Neural progenitor cell (in vitro differentiated cells): ENCODE data around the gene CELA2B. TPM values are rescaled to one million over a fixed set of nuclear protein-coding genes. Genes with fewer than 3 reads are reported as not detected.

Source experiments
- DNase-seq: peaks from one replicate; pipeline ENCODE4 v3.0.0-alpha.2; 2016; ENCODE audit warnings: low spot score
- H2AFZ ChIP-seq: fragments of 200-600 bp; sonication (generic); replicated peaks from 2 replicates; pipeline ENCODE4 v1.6.1; 2016; ENCODE audit warnings: antibody characterized with exemption
- H3F3A ChIP-seq: fragments of 200-600 bp; sonication (generic); 2 replicates; pipeline ENCODE4 v1.6.1; 2016; ENCODE audit warnings: antibody characterized with exemption, low read depth
- H3K27ac ChIP-seq: fragments of 200-600 bp; sonication (generic); 2 replicates; pipeline ENCODE4 v1.5.1; 2016; ENCODE audit warnings: mild to moderate bottlenecking
- H3K27me3 ChIP-seq: fragments of 200-600 bp; sonication (generic); 2 replicates; pipeline ENCODE4 v1.6.1; 2016; ENCODE audit warnings: mild to moderate bottlenecking, moderate library complexity
- H3K36me3 ChIP-seq: fragments of 200-600 bp; sonication (generic); 2 replicates; pipeline ENCODE4 v1.5.1; 2016
- H3K4me1 ChIP-seq: fragments of 200-600 bp; sonication (generic); 2 replicates; pipeline ENCODE4 v1.6.1; 2016; ENCODE audit warnings: mixed run types
- H3K4me2 ChIP-seq: fragments of 200-600 bp; sonication (generic); 2 replicates; pipeline ENCODE4 v1.6.1; 2016
- H3K4me3 ChIP-seq: fragments of 200-600 bp; sonication (generic); 2 replicates; pipeline ENCODE4 v1.5.1; 2016
- H3K79me2 ChIP-seq: fragments of 200-600 bp; sonication (generic); 2 replicates; pipeline ENCODE4 v1.6.1; 2016; ENCODE audit warnings: low read depth
- H3K9ac ChIP-seq: fragments of 200-600 bp; sonication (generic); 2 replicates; pipeline ENCODE4 v1.6.1; 2016
- H3K9me3 ChIP-seq: fragments of 200-600 bp; sonication (generic); 2 replicates; pipeline ENCODE4 v1.5.1; 2016; ENCODE audit warnings: low read depth
- H4K20me1 ChIP-seq: fragments of 200-600 bp; sonication (generic); 2 replicates; pipeline ENCODE4 v1.6.1; 2016; ENCODE audit warnings: low read depth
- H3K27ac Mint-ChIP-seq: 3 replicates; pipeline ENCODE4 v1.8.0; 2021; ENCODE audit warnings: mixed read lengths
- H3K27me3 Mint-ChIP-seq: 2 replicates; pipeline ENCODE4 v1.8.0; 2022; ENCODE audit warnings: low read depth, mild to moderate bottlenecking, inconsistent platforms, moderate library complexity, mixed read lengths; ENCODE audit not compliant: insufficient read depth
- H3K36me3 Mint-ChIP-seq: 3 replicates; pipeline ENCODE4 v1.8.0; 2021; ENCODE audit warnings: mixed read lengths
- H3K4me1 Mint-ChIP-seq: 3 replicates; pipeline ENCODE4 v1.8.0; 2021; ENCODE audit warnings: mixed read lengths
- H3K4me3 Mint-ChIP-seq: 3 replicates; pipeline ENCODE4 v1.8.0; 2021; ENCODE audit warnings: mild to moderate bottlenecking, moderate library complexity, mixed read lengths
- H3K9me3 Mint-ChIP-seq: 3 replicates; pipeline ENCODE4 v1.8.0; 2020; ENCODE audit warnings: mixed read lengths
- CTCF ChIP-seq: fragments of 200-600 bp; sonication (generic); IDR thresholded peaks from 2 replicates; pipeline ENCODE4 v1.5.1; 2017; ENCODE audit warnings: antibody characterized with exemption, mild to moderate bottlenecking
- EZH2 ChIP-seq: fragments of 200-600 bp; sonication (generic); IDR thresholded peaks from 2 replicates; pipeline ENCODE4 v1.6.1; 2017; ENCODE audit warnings: antibody characterized with exemption, mild to moderate bottlenecking, moderate library complexity
- EZH2phosphoT487 ChIP-seq: fragments of 200-600 bp; sonication (generic); IDR thresholded peaks from 2 replicates; pipeline ENCODE4 v1.6.1; 2017; ENCODE audit warnings: antibody characterized with exemption
- total RNA-seq: library from RNA; depleted of rRNA; stranded (reverse); fragments of >200 nt; gene quantifications from 2 replicates; pipeline ENCODE4 v1.2.3, GENCODE V29; 2015; ENCODE audit warnings: low replicate concordance

CELA2B gene
- total RNA-seq, 1 donor from 2014 or later: not detected

DNA sequence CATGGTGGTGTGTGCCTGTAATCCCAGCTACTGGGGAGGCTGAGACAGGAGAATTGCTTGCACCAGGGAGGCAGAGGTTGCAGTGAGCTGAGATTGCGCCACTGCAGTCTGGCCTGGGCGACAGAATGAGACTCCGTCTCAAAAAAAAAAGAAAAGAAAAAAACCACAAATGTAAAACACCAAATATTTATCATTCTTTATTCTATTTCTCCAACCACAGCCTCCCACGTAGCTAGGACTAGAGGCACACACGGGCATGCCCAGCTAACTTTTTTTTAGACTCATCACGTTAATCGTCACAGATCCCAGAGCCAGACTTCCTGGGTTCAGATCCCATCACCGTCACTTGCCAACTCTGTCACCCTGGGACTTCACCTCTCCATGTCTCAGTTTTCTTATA is 64.3 kb downstream of the CELA2B start:
- no peak overlapping the region for H2AFZ ChIP-seq
- Mint-ChIP-seq H3K36me3 (peaks cover 18% of the 10 kb centered on the region), H3K4me1 (no peaks in the 10 kb centered on the region), H3K9me3 (no peaks in the 10 kb centered on the region), H3K27ac (no peak overlapping the region), H3K4me3 (no peak overlapping the region), H3K27me3 (no peaks in the 10 kb centered on the region)
- H3K4me2 ChIP-seq: no peak overlapping the region
- H3K9ac ChIP-seq: no peak overlapping the region
- no peaks in the 10 kb centered on the region for H3K79me2 ChIP-seq
- H3K36me3 ChIP-seq: no peaks in the 10 kb centered on the region
- H3K4me1 ChIP-seq: no peaks in the 10 kb centered on the region
- H3K27ac ChIP-seq: no peak overlapping the region
- DNase-seq: no peak
- no peaks in the 10 kb centered on the region for H3K9me3 ChIP-seq
- no peaks in the 10 kb centered on the region for H3K27me3 ChIP-seq
- H4K20me1 ChIP-seq: peaks cover 6% of the 10 kb centered on the region
- no peak overlapping the region for H3K4me3 ChIP-seq
- TF ChIP-seq CTCF (no peak), EZH2phosphoT487 (no peak), EZH2 (no peak)
- H3F3A ChIP-seq: peaks cover 2% of the 10 kb centered on the region

Other genes starting within 250 kb of the CELA2B start
- 2.9 and 9.1 TPM in 2 replicates for gene FHAD1, start 228.9 kb upstream of the CELA2B start, total RNA-seq
- 6.5 and 14.5 TPM in 2 replicates for gene EFHD2, start 66.2 kb upstream of the CELA2B start, total RNA-seq
- gene CTRC, start 37.7 kb upstream of the CELA2B start, total RNA-seq: not detected in 2 replicates
- gene CELA2A, start 19.4 kb upstream of the CELA2B start, total RNA-seq: not detected in 2 replicates
- 12.4 and 18.2 TPM in 2 replicates for gene CASP9, start 48.1 kb downstream of the CELA2B start, total RNA-seq
- 24.2 and 33.6 TPM in 2 replicates for gene DNAJC16, start 50.7 kb downstream of the CELA2B start, total RNA-seq
- gene AGMAT, start 108.9 kb downstream of the CELA2B start, total RNA-seq: 0.84 and 0.86 TPM in 2 replicates
- 23.3 and 23.8 TPM in 2 replicates for gene DDI2, start 141.4 kb downstream of the CELA2B start, total RNA-seq
- 16.7 and 42.2 TPM in 2 replicates for gene PLEKHM2, start 208.2 kb downstream of the CELA2B start, total RNA-seq